Activated CD4-positive, CD25-positive, alpha-beta regulatory T cell treated with anti-CD3 and anti-CD28 coated beads, Interleukin-2, amount 50 U/mL, for 72 hours (primary cell): Measurements from ENCODE around the gene SERTAD1.
"Not testable (repeated sequence)": the region's sequence is repeated elsewhere in the genome, so short reads cannot be mapped to it uniquely, and the experiment has no call there.

ENCODE experiments used
- DNase-seq: peaks from one replicate; pipeline ENCODE4 v3.0.0; 2021

The SERTAD1 gene

DNA sequence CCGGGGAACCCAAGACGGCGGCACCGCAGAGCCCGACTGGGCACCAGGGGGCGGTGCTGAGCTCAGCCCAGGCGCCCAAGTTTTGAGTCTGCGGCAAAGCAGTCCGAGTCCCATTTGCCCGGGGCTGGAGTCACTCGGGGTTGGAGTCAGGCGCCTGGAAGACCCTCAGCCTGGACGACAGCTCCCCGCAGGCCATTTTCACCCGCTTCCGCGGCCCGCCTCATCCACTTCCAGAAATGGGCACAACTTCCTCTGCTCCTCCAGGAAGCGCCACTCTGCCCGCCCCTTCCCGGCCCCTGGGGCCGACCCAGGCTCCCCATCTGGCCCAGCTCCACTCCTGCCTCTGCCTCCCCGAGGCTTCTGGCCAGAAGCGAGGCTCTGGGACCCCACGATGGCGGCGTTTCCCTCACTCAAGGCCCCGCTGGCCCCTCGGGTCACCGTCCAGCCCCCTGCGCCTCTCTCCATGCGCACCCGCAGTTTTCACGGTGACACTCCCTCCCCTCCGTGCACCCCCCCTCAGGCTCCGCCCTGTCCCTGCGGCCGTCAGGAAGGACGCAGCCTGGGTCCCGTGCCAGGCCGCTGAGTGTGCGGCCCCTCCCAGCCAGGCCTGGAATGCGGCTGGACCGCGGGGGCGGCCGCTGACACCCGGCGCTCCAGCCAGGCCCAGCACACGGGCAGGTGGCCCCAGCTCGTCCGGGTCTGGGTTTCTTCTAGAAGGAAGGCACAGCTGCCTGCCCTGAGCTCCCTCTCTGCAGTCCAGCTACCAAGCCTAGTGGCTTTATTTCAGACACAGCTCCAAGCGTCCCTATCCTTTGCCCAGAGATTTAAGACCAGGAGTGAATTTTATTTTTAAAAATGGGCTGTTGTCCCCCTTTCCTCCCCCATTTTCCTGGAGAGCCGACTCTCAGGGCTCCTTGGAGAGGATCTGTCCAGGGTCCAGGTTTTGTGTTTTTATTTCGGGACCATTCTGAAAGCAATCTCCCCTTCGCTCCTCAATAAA lies 4.7 kb downstream of the SERTAD1 start:
- peak; percentile 84 for DNase-seq

DNA sequence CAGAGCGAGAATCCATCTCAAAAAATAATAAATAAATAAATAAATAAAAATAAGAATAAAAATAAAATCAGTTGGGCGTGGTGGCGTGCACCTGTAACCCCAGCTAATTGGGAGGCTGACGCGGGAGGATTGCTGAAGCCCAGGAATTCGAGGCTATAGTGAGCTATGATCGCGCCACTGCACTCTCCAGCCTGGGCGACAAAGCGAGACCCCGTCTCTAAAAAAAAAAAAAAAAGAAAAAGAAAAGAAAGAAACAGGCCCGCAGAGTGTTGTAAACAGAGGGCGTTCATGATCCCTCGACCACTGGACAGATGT lies 5.4 kb downstream of the SERTAD1 start:
- DNase-seq = no peak

DNA sequence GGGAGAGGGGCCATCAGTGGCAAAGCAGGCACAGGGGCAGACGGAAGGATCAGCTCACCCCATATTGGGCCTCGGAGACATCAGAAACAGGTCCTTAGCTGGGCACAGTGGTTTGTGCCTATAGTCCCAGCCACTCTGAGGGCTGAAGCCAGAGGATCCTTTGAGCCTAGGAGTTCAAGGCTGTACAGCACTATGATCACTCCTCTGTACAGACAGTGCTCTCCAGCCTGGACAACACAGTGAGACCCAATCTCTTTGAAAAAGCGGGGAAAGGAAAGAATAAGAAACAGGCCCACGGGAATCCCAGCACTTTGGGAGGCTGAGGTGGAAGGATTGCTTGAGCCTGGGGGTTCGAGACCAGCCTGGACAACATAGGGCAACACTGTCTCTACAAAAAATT lies 6.0 kb downstream of the SERTAD1 start:
- no peak for DNase-seq

GRCh38 chr19:40419066-40419612 lies 6.7 kb downstream of the SERTAD1 start:
- DNase-seq = no peak

DNA sequence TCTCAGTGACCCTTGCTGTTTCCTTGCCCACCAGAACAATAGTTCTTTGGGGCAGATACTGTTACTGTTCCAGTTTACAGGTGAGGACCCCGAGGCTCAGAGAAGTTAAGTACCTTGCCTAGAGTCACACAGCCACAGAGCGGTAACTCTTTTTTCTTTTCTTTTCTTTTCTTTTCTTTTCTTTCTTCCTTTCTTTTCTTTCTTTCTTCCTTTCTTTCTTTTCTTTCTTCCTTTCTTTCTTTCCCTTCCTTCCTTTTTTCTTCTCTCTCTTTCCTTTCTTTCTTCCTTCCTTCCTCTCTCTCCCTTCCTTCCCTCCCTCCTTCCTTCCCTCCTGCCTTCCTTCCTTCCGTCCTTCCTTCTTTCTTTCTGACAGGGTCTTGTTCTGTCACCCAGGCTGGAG lies 7.8 kb downstream of the SERTAD1 start:
- DNase-seq = no peak

DNA sequence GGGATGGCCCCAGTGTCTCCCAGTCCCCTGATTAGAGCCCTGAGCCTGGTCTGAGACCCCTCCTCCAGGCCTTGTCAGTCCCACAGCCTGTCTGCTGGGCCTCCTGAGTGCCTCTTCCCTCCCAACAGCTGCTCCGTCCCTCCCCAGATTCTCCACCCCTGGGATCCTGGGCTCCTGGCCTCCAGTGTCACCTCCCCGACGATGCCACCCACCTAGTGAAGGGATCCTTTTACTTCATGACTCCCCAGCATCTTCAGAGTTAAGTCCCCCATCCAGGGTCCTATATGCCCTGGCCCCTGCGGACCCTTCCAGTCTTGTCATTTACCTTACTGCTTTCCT lies 8.2 kb downstream of the SERTAD1 start:
- DNase-seq = no peak

DNA sequence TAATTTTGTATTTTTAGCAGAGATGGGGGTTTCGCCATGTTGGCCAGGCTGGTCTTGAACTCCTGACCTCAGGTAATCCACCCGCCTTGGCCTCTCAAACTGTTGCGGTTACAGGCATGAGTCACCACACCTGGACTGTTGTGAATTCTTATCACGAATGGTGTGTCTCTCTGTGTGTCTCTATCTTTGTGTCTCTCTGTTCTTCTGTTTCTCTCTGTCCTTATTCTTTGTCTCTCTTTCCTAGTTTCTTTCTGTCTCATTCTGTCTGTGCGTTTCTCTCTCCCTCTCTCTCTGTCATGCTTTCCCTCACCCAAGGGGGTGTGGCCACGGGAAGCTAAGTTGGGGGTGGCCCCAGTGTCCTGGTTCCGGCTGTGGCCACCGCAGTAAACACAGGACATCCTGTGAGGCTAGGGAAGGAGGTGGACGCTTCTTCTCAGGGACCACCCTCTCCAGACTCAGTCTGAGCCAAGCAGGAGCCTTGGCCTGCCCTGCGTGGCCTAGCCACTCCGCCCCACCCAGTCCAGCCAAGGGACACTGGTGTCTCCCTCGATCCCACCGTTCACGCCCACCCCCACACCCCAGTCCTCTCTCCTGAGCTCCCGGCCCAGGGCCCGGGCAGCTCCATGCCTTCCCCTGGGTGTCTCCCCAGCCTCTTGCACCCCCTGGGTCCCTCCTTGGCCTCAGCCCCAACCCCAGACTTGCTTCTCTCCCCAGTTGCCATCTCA lies 8.7 kb downstream of the SERTAD1 start:
- DNase-seq = no peak

DNA sequence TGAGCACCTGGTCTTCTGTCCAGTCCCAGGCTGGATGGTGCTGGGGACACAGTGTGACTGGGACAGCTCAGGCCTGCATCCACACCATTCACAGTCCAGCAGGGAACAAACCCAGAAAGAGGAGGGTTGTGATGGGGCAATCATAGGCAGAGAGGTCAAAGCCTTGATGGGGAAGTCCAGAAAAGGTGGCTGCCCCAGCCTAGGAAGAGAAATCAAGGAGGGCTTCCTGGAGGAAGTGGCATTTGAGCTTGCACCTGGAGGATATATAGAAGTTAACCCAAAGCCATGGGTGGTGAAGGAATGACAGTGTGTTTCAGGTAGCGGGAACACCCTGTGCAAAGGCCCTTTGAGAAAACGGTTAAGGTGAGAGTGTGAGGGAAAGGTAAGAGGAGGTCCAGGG lies 10.0 kb downstream of the SERTAD1 start:
- no peak for DNase-seq

DNA sequence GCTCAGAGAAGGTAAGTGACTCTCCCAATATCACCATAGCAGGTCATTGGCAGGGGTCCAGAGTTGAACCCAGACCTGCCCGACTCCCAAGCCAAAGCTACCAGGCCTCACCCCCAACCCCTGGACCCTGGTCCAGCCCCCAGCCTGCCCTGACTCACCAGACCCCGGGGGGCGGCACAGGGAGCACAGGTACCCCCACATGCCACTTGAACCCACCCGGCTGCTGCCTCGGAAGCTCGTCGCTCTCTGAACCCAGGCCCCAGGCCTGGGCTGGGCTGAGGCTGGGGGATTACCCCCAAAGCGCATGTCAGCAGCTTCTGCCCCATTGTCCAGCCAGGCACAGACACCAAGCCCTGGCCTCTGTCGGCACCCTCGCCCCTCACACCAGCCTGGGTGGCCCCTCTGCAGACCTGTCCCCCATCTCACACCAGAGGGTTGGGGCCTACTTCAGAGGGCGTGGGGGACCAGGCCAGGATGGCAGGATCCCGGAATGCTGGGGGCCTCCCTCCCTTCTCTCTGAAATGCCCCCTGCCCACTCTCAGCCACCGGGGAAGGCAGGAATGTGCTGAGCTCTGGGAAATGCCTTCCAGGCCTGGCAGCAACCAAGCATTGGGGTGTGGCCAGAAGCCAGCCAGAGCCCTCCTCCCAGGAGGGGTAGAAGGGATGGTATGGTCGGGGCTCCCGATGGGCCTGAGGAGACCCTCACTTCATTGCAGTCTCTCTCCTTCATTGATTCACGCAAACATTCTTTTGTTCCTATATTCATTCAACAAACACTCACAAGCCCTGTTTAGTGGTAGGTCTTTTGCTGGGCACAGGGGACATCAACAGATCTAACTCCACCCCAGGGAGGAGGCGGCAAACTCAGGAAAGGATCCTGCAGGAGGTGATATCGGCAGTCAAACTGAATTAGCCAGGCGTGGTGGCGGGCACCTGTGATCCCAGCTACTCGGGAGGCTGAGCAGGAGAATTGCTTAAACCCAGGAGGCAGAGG lies 11.0 kb downstream of the SERTAD1 start:
- no peak for DNase-seq

GRCh38 chr19:40413291-40413845 lies 12.4 kb downstream of the SERTAD1 start, which contains the start of gene PRX:
Gene PRX, minus strand, starts transcription at chr19:40413378. Its CDS starts 5,446 bp downstream, at chr19:40407932.
- no peak for DNase-seq

DNA sequence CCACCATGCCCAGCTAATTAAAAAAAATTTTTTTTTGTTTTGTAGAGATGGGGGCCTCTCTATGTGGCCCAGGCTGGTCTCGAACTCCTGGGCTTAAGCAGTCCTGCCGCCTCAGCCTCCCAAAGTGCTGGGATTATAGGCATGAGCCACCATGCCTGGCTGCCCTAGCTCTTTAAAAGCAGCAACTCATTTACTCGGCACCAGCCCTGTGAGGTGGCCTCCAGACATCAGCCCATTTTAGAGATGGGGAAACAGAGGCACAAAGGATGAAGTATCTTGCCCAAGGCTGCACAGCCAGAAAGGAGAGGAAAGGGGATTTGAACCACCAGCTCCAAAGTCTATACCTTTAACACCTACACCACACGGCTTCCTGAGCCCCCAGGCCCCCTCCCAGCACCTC lies 12.9 kb downstream of the SERTAD1 start:
- DNase-seq = no peak

- DNase-seq = no peak
Observed at GRCh38 chr19:40411958-40412499, 13.8 kb downstream of the SERTAD1 start.

- DNase-seq = no peak
Observed at GRCh38 chr19:40411125-40411842, 14.5 kb downstream of the SERTAD1 start.

DNA sequence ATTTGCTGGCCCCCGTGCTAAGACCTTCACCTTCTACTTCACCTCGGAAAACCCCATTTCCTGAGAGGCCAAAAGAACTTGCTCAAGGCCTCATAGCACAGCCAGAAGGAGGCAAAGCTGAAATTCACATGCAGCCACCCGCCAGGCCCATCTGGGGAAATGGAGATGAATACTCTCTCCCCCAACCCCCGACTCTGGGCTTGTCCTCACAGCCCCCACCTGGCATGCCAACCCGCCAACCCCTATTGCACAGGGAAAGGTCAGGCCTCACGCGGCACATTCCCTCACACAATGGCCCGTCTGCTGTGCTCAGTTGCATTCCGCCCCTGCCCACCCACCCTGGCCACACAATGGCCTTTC lies 15.8 kb downstream of the SERTAD1 start:
- DNase-seq = no peak

GRCh38 chr19:40408598-40408925 lies 17.2 kb downstream of the SERTAD1 start:
- not testable (repeated sequence) for DNase-seq

DNA sequence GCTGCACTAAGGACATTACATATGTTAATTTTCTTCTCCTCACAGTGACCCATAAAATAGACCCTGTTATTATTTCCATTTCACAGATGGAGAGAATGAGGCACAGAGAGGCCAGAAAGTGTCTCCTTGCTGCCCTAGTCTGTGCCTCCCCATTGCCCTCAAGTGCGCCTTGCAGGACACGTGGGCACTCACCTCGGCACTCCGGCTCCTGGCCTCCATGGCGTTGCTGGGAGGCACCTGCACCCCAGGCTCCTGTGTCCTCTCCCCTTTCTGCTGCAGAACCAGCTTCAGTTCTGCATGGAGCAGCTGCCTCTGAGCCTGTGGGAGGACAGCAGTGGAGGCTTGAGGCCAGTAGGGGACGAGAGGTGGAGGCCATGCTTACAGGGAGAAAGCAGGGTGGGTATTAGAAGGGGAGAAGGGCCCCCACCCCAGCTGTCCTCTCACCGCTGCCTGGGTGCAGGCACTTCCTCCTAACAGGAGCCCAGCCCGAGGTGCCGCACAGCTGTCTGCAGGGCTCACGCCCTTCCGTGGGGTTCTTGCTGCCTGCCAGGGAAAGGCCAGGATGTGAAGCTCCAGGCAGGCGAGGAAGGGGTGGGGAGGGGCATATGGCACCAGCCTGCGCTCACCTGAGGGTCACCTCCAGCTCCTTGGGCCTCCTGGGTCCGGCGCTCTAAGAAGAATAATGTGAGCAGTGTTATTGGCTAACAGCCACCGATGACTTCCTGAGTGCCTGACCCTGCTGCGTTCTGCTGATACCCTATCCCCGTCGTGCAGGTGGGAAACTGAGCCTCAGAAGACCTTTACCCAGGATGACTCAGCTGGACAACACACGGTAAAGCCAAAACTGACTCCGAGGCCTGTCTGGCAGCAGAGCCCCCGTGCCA lies 17.8 kb downstream of the SERTAD1 start:
- no peak for DNase-seq

DNA sequence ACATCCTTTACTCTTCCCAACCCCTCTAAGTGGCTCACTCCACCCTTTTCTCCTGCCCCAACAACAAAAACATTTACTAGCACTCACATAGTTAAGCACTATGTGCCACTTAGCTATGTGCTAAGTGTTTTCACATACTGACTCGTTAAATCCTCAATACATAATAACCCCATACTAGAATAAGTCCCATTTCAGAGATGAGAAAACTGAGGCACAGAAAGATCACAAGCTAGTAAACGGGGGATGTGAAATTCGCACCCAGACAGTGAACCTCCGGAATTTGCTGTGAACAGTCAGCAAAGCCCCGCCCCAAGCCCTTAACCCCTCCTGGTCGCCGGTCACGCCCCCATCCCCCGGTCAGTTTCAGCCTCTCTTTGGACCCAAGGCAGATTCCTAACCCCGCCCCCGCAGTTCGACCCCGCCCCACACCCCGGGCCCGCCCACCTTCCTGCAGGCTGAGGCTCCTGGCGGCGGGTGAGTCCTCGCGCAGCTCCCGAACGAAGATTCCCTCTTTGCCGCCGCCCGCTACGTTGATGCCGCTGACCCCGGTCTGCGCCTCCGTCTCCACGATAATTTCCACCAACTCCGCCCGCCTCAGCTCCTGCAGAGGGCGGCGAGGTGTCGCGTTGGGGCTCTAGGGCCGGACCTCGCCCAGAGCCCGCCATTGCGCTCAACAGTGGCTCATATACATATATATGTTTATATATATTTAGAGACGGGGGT lies 22.4 kb downstream of the SERTAD1 start:
- peak; percentile 84 for DNase-seq

- no peak for DNase-seq
Observed at GRCh38 chr19:40400559-40400958, 25.2 kb downstream of the SERTAD1 start.

DNA sequence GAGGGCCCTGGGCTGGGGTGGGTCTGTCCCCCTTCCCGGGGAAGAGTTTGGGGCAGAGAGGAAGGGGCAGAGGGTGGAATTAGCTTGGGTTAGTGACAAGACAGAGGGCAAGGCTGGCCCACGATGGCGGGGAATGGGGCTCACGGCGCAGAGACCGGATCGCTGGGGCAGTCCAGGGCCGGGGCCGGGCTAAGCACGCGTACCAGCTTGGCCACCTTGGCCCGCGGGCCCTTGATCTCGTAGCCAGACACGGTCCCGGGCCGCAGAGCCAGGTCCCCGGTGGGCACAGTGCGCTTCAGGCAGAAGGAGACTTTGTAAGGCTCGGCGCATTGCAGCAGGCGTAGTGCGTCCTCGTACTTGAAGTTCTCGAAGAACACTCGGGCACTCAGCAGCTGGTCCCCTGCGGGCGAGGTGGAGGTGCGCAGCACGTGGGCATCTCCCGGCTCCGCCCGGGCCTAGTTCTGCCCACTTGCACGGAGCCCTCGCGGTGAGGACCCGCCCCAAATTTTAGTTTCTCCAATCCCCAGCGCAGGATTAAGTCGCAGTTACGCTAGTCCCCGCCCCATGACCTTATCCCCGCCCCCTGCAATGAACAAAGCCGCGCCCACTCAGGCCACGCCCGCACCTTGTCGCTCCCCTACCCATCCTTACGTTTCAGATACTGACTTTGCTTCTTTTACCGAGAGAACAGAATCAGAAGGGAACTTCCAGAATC lies 27.2 kb downstream of the SERTAD1 start:
- peak; percentile 61 for DNase-seq
